WI38 (cell line): Measurements from ENCODE around the gene ZNF71.

Experiments
- H3K4me3 ChIP-seq: 2 replicates; pipeline ENCODE4 v1.5.1; 2011; ENCODE audit warnings: low read depth, mild to moderate bottlenecking, control low read depth, low read length
- CTCF ChIP-seq: IDR thresholded peaks from 2 replicates; pipeline ENCODE4 v1.5.1; 2012; ENCODE audit warnings: low read depth, mild to moderate bottlenecking, control low read depth, low read length

Gene ZNF71

GRCh38 chr19:56594783-56595547, at the start of gene ZNF71:
Gene ZNF71 (plus strand): TSS chr19:56595302. CDS start chr19:56601559, 6,257 bp downstream.
- peak within 1 kb of the TSS; percentile 81 for H3K4me3 ChIP-seq
- no peak for TF ChIP-seq CTCF

GRCh38 chr19:56547535-56547934, 47.6 kb upstream of the ZNF71 start:
- 0 out of 2 replicates have a peak, but pooled peaks have one; percentile 17 for TF ChIP-seq CTCF
- no peak overlapping the region for H3K4me3 ChIP-seq

GRCh38 chr19:56554272-56554869, 40.7 kb upstream of the ZNF71 start:
- no peak overlapping the region for H3K4me3 ChIP-seq
- no peak for TF ChIP-seq CTCF

GRCh38 chr19:56562766-56563165, 32.3 kb upstream of the ZNF71 start:
- no peak for TF ChIP-seq CTCF
- no peak overlapping the region for H3K4me3 ChIP-seq

GRCh38 chr19:56566904-56567273, 28.2 kb upstream of the ZNF71 start:
- no peak for TF ChIP-seq CTCF

GRCh38 chr19:56567274-56568120, 27.6 kb upstream of the ZNF71 start, which contains the start of gene ZNF470:
Gene ZNF470 (plus strand): TSS chr19:56567468. CDS start chr19:56570312, 2,844 bp downstream.
- no peak for TF ChIP-seq CTCF
- H3K4me3 ChIP-seq = peak within 1 kb of the TSS; percentile 77

More at GRCh38 chr19:56566904-56567273, 28.2 kb upstream of the ZNF71 start:
- H3K4me3 ChIP-seq = peak overlapping the region; percentile 77
